SK-N-MC (cell line): ENCODE results near the gene S100A4.

Experiments
- EZH2 ChIP-seq: fragments of 200-600 bp; sonication (generic); IDR thresholded peaks from one replicate; pipeline ENCODE4 v1.6.1; 2017; ENCODE audit warnings: antibody characterized with exemption
- POLR2AphosphoS5 ChIP-seq: IDR thresholded peaks from 2 replicates; pipeline ENCODE4 v1.6.1; 2012; ENCODE audit warnings: mild to moderate bottlenecking, low read depth, low read length, borderline replicate concordance

DNA sequence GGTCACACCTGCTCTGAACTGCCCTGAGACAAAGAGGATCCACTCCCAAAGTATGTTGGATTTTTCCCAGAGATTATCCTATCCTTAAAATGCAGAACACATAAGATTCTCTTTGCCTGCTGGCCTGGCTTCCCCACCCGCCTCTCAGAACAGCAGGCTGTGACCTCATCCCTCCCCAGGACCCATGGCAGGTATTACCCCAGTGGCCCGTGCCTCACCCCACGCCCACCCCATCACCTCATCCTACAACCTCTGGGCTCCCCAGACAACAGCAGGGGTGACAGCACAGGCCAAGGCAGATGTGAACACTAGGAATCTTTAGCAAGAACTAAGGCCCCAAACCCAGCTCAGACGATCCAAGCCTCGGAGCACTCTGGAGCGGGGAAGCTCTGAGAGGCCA lies 50.1 kb downstream of the S100A4 start:
- TF ChIP-seq EZH2, result no peak
- no peak for TF ChIP-seq POLR2AphosphoS5
